GM12878 (cell line): Measurements from ENCODE around the gene MYO19. TPM values are rescaled to one million over a fixed set of nuclear protein-coding genes. Genes with fewer than 3 reads are reported as not detected.
A peak's percentile ranks its signal among the peaks of the same experiment; 100 is the strongest.

Experiments
- BMI1 ChIP-seq: fragments of 450-650 bp; IDR thresholded peaks from 2 replicates; pipeline ENCODE4 v1.6.1; 2016; ENCODE audit warnings: mild to moderate bottlenecking, moderate library complexity, borderline replicate concordance
- FOXK2 ChIP-seq: fragments of 450-650 bp; IDR thresholded peaks from 2 replicates; pipeline ENCODE4 v1.6.1; 2017; ENCODE audit warnings: mild to moderate bottlenecking, moderate library complexity
- IKZF2 ChIP-seq, 2 experiments: fragments of 450-650 bp; IDR thresholded peaks; 2 replicates each; pipeline ENCODE4 v1.6.1; 2017; ENCODE audit warnings: mild to moderate bottlenecking in 2 of 2, moderate library complexity in 2 of 2
- IRF3 ChIP-seq: fragments of 450-650 bp; IDR thresholded peaks from 2 replicates; pipeline ENCODE4 v1.6.1; 2014; ENCODE audit warnings: mild to moderate bottlenecking
- KAT2A ChIP-seq: conservative IDR thresholded peaks from 2 replicates; pipeline ENCODE4 v1.6.1; 2011; ENCODE audit warnings: low read depth, low read length; ENCODE audit not compliant: control insufficient read depth
- MEF2A ChIP-seq: IDR thresholded peaks from 2 replicates; pipeline ENCODE4 v1.6.1; 2011; ENCODE audit warnings: low read depth, mild to moderate bottlenecking, low read length, moderate library complexity; ENCODE audit not compliant: insufficient read depth
- MTA3 ChIP-seq: IDR thresholded peaks from 2 replicates; pipeline ENCODE4 v1.6.1; 2012; ENCODE audit warnings: low read length, inconsistent platforms, borderline replicate concordance
- MYC ChIP-seq: IDR thresholded peaks from 2 replicates; pipeline ENCODE4 v1.6.1; 2011; ENCODE audit warnings: mild to moderate bottlenecking, low read length, moderate library complexity, inconsistent platforms; ENCODE audit not compliant: insufficient read depth, insufficient replicate concordance, insufficient read length, severe bottlenecking
- NFXL1 ChIP-seq: fragments of 450-650 bp; IDR thresholded peaks from 2 replicates; pipeline ENCODE4 v1.6.1; 2017; ENCODE audit warnings: antibody characterized with exemption, mild to moderate bottlenecking, borderline replicate concordance
- NFYB ChIP-seq: IDR thresholded peaks from 2 replicates; pipeline ENCODE4 v1.6.1; 2011; ENCODE audit warnings: low read depth, mild to moderate bottlenecking, low read length, improper control_type of control experiment, moderate library complexity; ENCODE audit not compliant: insufficient read depth
- NRF1 ChIP-seq: conservative IDR thresholded peaks from 2 replicates; pipeline ENCODE4 v1.6.1; 2011; ENCODE audit warnings: mild to moderate bottlenecking, low read depth, low read length, improper control_type of control experiment
- PBX3 ChIP-seq: IDR thresholded peaks from 2 replicates; pipeline ENCODE4 v1.6.1; 2011; ENCODE audit warnings: mild to moderate bottlenecking, low read depth, low read length, moderate library complexity; ENCODE audit not compliant: insufficient replicate concordance
- PML ChIP-seq: IDR thresholded peaks from 2 replicates; pipeline ENCODE4 v1.6.1; 2012; ENCODE audit warnings: low read length, inconsistent platforms
- POLR2AphosphoS2 ChIP-seq: IDR thresholded peaks from 2 replicates; pipeline ENCODE4 v1.6.1; 2011; ENCODE audit warnings: low read depth, mild to moderate bottlenecking, low read length, improper control_type of control experiment, moderate library complexity
- RAD51 ChIP-seq: fragments of 450-650 bp; IDR thresholded peaks from 2 replicates; pipeline ENCODE4 v1.6.1; 2016; ENCODE audit warnings: moderate library complexity, mild to moderate bottlenecking, inconsistent platforms
- RBBP5 ChIP-seq: fragments of 200-600 bp; sonication (generic); conservative IDR thresholded peaks from 2 replicates; pipeline ENCODE4 v1.6.1; 2016
- SMC3 ChIP-seq: IDR thresholded peaks from 2 replicates; pipeline ENCODE4 v1.6.1; 2011; ENCODE audit warnings: low read length, improper control_type of control experiment, borderline replicate concordance
- SREBF2 ChIP-seq: IDR thresholded peaks from 2 replicates; pipeline ENCODE4 v1.6.1; 2012; ENCODE audit warnings: mild to moderate bottlenecking, low read length
- TARDBP ChIP-seq: IDR thresholded peaks from 2 replicates; pipeline ENCODE4 v1.6.1; 2016; ENCODE audit warnings: borderline replicate concordance
- USF1 ChIP-seq: IDR thresholded peaks from 2 replicates; pipeline ENCODE4 v1.6.1; 2011; ENCODE audit warnings: borderline replicate concordance, low read depth, mild to moderate bottlenecking, moderate library complexity, mixed read lengths, low read length; ENCODE audit not compliant: insufficient read depth; ENCODE audit errors: extremely low read length
- ZNF217 ChIP-seq: fragments of 450-650 bp; IDR thresholded peaks from 2 replicates; pipeline ENCODE4 v1.6.1; 2017; ENCODE audit warnings: antibody characterized with exemption, mild to moderate bottlenecking
- ZNF274 ChIP-seq: IDR thresholded peaks from one replicate; pipeline ENCODE4 v1.8.0; 2011; ENCODE audit not compliant: insufficient read length, insufficient read depth
- ZZZ3 ChIP-seq: IDR thresholded peaks from 2 replicates; pipeline ENCODE4 v1.6.1; 2011; ENCODE audit warnings: low read depth; ENCODE audit not compliant: control insufficient read depth, insufficient read length
- polyA plus RNA-seq, 11 experiments: library from polyadenylated mRNA; depleted of rRNA in 4 of 11; unstranded in 6 of 11; stranded (reverse) in 5 of 11; fragments of >200 nt; fragmentation: Nextera tagmentation in 4 of 11; fragmentation: Illumina TruSeq in 1 of 11; extraction: Ambion mirVana in 4 of 11; extraction: Trizol in 1 of 11; gene quantifications; 1 replicate in 1 of 11; 2 replicates in 10 of 11; pipeline versions ENCODE4 v1.2.1 to v1.2.3, GENCODE V29; 2011 to 2016; ENCODE audit warnings: inconsistent platforms in 2 of 11, missing spikeins in 2 of 11, low read depth in 1 of 11
- total RNA-seq, 4 experiments: library from RNA; depleted of rRNA in 3 of 4; stranded (reverse); fragments of >200 nt in 3 of 4; fragmentation: Illumina TruSeq in 1 of 4; extraction: Trizol in 1 of 4; gene quantifications; 2 replicates each; pipeline versions ENCODE4 v1.2.1 to v1.2.3, GENCODE V29; 2013 to 2021
- TF ChIP-seq, protein P1 (sequence below): IDR thresholded peaks from 2 replicates; pipeline ENCODE4 v1.6.1; 2012; ENCODE audit warnings: mild to moderate bottlenecking, low read depth, low read length

Gene MYO19
- total and polyA plus RNA-seq, 10 of the 15 experiments (the other 5 are each of a cell fraction or from before 2014, with no cell fraction given), result 11.4 to 103 (median 67.1) TPM

DNA sequence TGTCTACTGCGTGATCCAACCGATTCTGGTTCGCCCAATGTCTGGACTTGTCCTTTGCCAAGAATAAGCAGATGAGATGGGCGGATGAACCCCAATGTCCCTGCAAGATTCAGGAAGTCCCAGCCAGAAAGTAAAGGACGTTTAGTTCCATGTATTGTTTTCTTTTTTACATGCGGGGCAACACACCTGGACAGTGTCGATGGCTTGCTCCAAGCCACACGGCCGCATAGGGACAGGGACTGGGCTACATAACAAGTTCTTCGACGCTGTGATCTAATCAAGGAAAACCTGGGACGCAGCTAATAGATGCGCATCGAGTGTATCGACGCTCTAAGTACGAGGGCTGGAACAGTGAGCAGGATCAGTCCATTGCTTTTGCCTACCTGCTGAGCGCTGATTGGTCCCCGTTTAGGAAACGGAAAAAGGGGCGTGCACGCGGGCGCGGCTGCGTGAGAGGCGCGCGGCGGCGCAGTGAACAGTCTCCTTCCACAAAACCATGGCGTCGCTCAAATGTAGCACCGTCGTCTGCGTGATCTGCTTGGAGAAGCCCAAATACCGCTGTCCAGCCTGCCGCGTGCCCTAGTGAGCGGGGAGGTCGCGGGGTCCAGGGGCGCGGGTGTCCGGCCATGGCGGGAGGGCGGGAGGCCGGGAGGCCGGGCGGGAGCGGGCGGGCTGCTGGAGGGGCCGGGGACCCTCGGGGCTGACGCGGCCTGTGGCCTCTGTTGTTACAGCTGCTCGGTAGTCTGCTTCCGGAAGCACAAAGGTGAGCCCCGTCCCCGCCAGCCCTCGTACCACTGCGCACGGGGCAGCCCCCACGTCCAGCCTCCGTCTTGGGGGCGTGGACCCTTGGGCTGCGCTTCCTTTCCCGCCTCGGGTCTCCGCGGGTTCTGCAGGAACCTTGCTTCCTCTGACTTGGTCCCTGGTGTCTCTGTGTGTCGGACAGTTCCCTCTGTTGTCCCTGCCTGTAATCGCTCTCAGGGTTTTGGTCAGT is 48.2 kb downstream of the MYO19 start, which contains the start of gene ZNHIT3 (continued):
- TF ChIP-seq, protein P1, sequence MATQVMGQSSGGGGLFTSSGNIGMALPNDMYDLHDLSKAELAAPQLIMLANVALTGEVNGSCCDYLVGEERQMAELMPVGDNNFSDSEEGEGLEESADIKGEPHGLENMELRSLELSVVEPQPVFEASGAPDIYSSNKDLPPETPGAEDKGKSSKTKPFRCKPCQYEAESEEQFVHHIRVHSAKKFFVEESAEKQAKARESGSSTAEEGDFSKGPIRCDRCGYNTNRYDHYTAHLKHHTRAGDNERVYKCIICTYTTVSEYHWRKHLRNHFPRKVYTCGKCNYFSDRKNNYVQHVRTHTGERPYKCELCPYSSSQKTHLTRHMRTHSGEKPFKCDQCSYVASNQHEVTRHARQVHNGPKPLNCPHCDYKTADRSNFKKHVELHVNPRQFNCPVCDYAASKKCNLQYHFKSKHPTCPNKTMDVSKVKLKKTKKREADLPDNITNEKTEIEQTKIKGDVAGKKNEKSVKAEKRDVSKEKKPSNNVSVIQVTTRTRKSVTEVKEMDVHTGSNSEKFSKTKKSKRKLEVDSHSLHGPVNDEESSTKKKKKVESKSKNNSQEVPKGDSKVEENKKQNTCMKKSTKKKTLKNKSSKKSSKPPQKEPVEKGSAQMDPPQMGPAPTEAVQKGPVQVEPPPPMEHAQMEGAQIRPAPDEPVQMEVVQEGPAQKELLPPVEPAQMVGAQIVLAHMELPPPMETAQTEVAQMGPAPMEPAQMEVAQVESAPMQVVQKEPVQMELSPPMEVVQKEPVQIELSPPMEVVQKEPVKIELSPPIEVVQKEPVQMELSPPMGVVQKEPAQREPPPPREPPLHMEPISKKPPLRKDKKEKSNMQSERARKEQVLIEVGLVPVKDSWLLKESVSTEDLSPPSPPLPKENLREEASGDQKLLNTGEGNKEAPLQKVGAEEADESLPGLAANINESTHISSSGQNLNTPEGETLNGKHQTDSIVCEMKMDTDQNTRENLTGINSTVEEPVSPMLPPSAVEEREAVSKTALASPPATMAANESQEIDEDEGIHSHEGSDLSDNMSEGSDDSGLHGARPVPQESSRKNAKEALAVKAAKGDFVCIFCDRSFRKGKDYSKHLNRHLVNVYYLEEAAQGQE, result no peak
- TF ChIP-seq SMC3 (no peak), RAD51 (peak; percentile 81), USF1 (no peak), NRF1 (peak; percentile 57), PBX3 (no peak), FOXK2 (peak; percentile 75; the same call in 1 of the 2 replicates), MEF2A (no peak), KAT2A (no peak), ZNF217 (no peak), MTA3 (no peak), IKZF2 (IDR thresholded peaks at IDR 0.05) (no peak; a peak in 1 of 4 replicates), POLR2AphosphoS2 (peak; percentile 98), BMI1 (no peak), ZNF274 (no peak), MYC (no peak), NFXL1 (no peak), PML (no peak; the same call in 1 of the 2 replicates), NFYB (peak; percentile 79), ZZZ3 (no peak), SREBF2 (no peak), IRF3 (peak; percentile 53; the same call in 1 of the 2 replicates), RBBP5 (no peak), TARDBP (0 out of 2 replicates have a peak, but pooled peaks have one; percentile 56)
